A549 (cell line): ENCODE data around the gene NBEAL2.

Source experiments
- BHLHE40 ChIP-seq: IDR thresholded peaks from 2 replicates; pipeline ENCODE4 v1.6.1; 2012; ENCODE audit warnings: low read depth, low read length, inconsistent platforms
- CBX2 ChIP-seq: fragments of 200-600 bp; sonication (generic); IDR thresholded peaks from 2 replicates; pipeline ENCODE4 v1.6.1; 2016; ENCODE audit warnings: low read depth, mild to moderate bottlenecking, borderline replicate concordance
- CHD2 ChIP-seq: fragments of 150-350 bp; IDR thresholded peaks from 2 replicates; pipeline ENCODE4 v1.6.1; 2014; ENCODE audit warnings: low read length; ENCODE audit not compliant: partially characterized antibody
- EHMT2 ChIP-seq: fragments of 200-600 bp; sonication (generic); IDR thresholded peaks from 2 replicates; pipeline ENCODE4 v1.6.1; 2016; ENCODE audit warnings: antibody characterized with exemption, low read depth, mild to moderate bottlenecking, moderate library complexity
- HDAC2 ChIP-seq: fragments of 200-600 bp; sonication (generic); IDR thresholded peaks from 2 replicates; pipeline ENCODE4 v1.6.1; 2016
- MAX ChIP-seq: IDR thresholded peaks from 2 replicates; pipeline ENCODE4 v1.6.1; 2012
- MYC ChIP-seq: IDR thresholded peaks from 2 replicates; pipeline ENCODE4 v1.6.1; 2012; ENCODE audit warnings: mild to moderate bottlenecking, inconsistent platforms, low read length, improper control_type of control experiment, borderline replicate concordance
- PBX3 ChIP-seq: IDR thresholded peaks from 2 replicates; pipeline ENCODE4 v1.6.1; 2012
- POLR2A ChIP-seq: IDR thresholded peaks from 2 replicates; pipeline ENCODE4 v1.6.1; 2012; ENCODE audit warnings: mild to moderate bottlenecking, low read length
- REST ChIP-seq: fragments of 200-600 bp; sonication (generic); IDR thresholded peaks from 2 replicates; pipeline ENCODE4 v1.6.1; 2016; ENCODE audit warnings: antibody characterized with exemption, mild to moderate bottlenecking, moderate library complexity
- SMC3 ChIP-seq: fragments of >200 bp; sonication (Bioruptor Twin); formaldehyde crosslinking; IDR thresholded peaks from 3 replicates; pipeline ENCODE4 v1.6.1; 2018; ENCODE audit warnings: inconsistent platforms
- TF ChIP-seq, protein P1 (sequence below): fragments of >200 bp; sonication (Bioruptor Twin); formaldehyde crosslinking; IDR thresholded peaks from 3 replicates; pipeline ENCODE4 v1.5.1; 2016

- TF ChIP-seq HDAC2: no peak
- no peak for TF ChIP-seq EHMT2
- TF ChIP-seq MYC: no peak
- TF ChIP-seq, protein P1, sequence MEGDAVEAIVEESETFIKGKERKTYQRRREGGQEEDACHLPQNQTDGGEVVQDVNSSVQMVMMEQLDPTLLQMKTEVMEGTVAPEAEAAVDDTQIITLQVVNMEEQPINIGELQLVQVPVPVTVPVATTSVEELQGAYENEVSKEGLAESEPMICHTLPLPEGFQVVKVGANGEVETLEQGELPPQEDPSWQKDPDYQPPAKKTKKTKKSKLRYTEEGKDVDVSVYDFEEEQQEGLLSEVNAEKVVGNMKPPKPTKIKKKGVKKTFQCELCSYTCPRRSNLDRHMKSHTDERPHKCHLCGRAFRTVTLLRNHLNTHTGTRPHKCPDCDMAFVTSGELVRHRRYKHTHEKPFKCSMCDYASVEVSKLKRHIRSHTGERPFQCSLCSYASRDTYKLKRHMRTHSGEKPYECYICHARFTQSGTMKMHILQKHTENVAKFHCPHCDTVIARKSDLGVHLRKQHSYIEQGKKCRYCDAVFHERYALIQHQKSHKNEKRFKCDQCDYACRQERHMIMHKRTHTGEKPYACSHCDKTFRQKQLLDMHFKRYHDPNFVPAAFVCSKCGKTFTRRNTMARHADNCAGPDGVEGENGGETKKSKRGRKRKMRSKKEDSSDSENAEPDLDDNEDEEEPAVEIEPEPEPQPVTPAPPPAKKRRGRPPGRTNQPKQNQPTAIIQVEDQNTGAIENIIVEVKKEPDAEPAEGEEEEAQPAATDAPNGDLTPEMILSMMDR: no peak
- TF ChIP-seq MAX: no peak
- no peak for TF ChIP-seq CBX2
- no peak for TF ChIP-seq POLR2A
- no peak for TF ChIP-seq BHLHE40
- no peak for TF ChIP-seq PBX3
- TF ChIP-seq SMC3: no peak
- TF ChIP-seq REST: no peak
- TF ChIP-seq CHD2: no peak
Measured at GRCh38 chr3:47017504-47018268, 38.2 kb downstream of the NBEAL2 start.
